ENCODE measurements around the gene USP32.

DNA sequence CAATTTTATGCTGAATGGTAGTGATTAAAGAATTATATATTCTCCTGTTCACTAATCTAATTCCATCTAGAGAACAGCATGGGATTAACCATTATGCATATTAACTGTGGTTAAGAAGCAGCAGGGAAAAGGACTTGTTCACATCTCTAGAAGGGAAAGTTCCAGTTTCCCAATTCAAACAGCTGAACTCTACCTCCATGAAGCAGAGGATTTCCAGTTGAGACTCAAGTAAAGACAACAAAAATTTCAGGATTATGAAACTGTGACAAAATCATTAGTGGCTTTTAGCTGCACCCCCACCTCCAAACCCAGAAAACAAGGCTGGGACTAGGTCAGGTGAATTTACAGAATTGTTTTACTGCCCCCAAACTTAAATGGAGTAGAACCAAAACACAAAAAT lies 73.6 kb downstream of the USP32 start:
- TF ChIP-seq, protein P1, sequence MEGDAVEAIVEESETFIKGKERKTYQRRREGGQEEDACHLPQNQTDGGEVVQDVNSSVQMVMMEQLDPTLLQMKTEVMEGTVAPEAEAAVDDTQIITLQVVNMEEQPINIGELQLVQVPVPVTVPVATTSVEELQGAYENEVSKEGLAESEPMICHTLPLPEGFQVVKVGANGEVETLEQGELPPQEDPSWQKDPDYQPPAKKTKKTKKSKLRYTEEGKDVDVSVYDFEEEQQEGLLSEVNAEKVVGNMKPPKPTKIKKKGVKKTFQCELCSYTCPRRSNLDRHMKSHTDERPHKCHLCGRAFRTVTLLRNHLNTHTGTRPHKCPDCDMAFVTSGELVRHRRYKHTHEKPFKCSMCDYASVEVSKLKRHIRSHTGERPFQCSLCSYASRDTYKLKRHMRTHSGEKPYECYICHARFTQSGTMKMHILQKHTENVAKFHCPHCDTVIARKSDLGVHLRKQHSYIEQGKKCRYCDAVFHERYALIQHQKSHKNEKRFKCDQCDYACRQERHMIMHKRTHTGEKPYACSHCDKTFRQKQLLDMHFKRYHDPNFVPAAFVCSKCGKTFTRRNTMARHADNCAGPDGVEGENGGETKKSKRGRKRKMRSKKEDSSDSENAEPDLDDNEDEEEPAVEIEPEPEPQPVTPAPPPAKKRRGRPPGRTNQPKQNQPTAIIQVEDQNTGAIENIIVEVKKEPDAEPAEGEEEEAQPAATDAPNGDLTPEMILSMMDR (IDR thresholded peaks at IDR 0.05): no peak
- no peak for TF ChIP-seq POLR2A (IDR thresholded peaks at IDR 0.05)
